Right renal cortex interstitium (tissue), 3 donors: Measurements from ENCODE around the gene RTF1. TPM values are rescaled to one million over a fixed set of nuclear protein-coding genes. Genes with fewer than 3 reads are reported as not detected.

Source experiments
- DNase-seq, 3 donors: peaks; one replicate each; pipeline ENCODE4 v3.0.0-alpha.2; 2013; ENCODE audit warnings: low read depth in 3 of 3, low spot score in 2 of 3
- polyA plus RNA-seq, 3 donors: library from polyadenylated mRNA; unstranded; fragments of 120-200 nt; gene quantifications; one replicate each; pipeline ENCODE4 v1.2.1, GENCODE V29; 2013; ENCODE audit not compliant: insufficient read length in 3 of 3

The RTF1 gene
- polyA plus RNA-seq, 3 donors = 67.2 to 70.0 (median 67.6) TPM

DNA sequence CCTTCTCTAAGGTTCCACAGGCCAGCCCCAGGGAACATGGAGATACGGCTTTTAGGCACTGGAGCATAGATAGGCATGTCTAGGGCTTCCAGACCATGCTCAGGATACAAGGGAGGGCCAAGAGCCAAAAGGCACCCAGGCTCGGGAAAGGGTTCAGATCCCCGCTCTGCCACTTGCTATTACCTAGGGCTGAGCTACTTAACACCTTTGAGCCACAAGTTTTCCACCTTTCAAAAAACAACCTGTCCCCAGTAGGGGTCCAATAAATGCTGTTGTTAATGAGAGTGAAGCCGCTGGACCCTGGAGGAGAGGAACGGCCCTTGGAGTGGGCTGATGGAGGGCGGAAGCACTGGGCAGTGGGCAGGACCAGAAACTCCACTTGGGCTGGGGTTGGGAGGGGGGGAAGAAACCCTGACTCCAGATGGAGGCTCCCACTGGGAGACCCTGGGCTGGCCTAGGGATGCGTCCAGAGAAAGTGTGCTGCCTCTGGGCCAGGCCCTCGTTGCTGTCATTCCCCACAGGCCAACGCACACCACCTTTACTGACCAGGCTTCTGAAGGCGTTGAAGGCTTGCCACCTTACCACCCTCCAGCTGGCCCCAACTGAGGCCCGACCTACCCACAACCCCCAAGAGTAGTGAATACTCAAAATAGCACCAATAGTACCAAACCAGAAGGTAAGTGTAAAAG, 68.2 kb downstream of the RTF1 start:
- no peak for DNase-seq

DNA sequence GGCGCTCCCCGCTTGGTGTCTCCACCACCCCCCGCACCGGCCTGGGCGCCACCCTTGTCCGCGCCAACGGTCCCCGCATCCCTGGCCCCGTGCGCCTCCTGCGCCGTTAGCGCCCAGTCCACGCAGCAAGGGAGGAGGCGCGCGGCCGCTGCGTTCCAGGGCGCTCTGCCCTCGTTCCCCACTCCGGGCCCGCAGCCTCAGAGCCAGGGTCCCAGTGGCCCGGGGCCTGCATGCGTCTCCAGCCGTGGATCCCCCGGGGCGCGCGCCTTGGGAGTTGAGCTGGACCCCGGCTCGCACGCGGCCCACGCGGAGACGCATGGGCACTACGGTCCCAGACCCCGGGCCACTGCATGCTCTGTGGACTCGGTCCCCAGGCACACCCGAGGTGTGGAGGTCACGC, 69.4 kb downstream of the RTF1 start:
- no peak for DNase-seq

DNA sequence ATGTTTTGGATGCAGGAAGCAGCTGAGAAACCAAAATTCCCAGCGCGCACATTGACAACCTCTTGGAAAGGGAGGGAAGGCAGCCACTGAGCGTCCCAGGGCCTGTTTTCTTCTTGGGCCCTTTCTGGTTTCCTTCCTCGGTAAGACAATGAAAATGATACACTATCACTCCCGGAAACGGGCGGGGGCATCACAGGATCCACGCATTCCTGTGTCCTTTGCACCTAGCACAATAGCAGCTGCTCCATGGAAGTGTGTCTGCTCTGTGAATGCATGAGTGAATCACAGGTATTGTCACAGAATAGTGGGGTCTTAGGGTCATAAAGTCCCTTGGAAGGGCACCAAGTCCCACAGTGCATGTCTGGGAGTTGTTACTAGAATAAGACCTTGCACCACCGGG, 70.5 kb downstream of the RTF1 start:
- no peak for DNase-seq

DNA sequence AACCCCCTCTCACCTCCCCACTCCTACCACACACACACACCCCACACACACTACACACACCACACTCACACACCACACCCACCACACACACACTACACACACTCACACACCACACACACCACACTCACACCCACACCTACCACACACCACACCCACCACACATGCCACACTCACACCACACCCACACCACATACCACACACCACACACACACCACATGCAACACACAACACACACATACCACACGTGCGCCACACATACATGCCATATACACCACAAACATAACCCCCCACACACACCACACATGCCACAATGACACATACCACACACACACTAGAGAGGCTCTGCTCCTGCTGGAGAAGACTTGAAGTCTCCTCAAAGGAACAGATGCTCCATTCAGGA, 70.9 kb downstream of the RTF1 start:
- DNase-seq = no peak

DNA sequence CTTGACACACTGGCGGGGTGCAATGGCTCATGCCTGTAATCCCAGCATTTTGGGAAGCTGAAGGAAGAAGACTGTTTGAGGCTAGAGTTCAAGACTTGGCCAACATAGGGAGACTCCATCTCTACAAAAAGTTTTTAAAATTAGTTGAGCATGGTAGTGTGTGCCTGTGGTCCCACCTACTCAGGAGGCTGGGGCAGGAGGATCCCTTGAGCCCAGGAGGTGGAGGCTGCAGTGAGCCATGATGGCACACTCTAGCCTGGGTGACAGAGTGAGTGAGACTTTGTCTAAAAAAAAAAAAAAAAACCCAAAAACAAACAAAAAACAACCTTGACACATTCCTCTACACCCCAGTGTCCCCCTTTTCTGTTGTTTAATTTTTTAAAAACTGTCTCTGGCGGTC, 72.7 kb downstream of the RTF1 start:
- no peak for DNase-seq

DNA sequence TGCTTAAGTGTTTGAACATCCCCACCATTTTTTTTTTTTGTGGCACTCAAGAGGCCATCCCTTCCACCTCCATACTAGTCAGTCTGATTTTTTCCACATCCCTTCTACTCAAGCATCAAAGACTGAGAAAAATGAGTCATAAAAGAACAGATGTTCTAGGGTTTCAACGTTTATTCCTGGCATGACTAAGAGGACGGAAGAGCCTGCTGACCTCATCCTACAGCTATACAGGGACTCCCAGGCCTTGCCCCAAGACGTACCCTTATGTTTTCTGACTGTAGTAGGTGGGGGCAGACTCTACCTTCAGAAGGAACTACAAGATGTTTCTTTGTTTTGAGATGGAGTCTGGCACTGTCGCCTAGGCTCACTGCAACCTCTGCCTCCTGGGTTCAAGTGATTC, 73.5 kb downstream of the RTF1 start:
- no peak for DNase-seq

DNA sequence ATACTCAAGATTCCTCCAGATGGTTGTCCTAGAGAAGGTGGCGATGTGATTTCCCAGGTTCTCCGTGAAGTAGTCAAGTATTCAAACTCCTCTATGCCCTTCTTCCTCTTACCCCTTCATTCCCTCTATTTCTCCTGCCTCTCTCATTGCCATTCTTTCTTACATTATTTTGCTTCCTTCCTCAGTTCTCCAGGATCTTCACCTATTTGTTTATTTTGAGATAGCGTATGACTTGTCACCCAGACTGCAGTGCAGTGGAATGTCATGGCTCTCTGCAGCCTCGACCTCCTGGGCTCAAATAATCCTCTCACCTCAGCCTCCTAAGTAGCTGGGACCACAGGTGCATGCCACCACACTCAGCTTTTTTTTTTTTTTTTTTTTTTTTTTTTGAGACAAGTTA, 75.0 kb downstream of the RTF1 start:
- no peak for DNase-seq

DNA sequence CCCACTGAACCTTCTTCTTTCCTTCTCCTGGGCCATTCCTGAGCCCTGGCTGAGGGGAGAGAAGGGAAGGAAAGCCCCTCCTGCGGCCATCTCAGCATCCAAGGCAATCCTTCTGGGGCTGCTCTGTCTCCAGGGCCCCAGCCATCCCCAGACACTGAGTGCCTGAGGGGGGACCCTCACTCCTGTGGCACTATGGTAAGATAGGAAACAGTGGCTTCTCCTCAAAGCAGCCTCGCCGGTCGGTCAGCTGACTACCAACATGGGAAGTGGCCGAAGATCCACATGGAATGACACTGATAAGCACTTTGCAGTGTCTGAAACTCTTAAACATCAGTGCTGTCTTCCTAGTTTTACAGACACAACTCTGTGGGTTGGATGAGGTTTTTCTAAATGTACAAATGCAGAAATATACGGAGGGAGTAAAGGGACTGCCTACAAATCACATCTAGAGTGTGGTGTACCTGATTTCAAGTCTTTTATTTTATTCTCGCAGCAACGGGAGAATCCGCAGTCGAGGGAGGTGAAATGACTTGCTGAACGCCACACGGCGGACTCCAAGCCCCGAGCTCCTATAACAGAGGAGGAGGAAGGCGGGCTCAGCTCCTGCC, 75.8 kb downstream of the RTF1 start:
- DNase-seq = no peak

DNA sequence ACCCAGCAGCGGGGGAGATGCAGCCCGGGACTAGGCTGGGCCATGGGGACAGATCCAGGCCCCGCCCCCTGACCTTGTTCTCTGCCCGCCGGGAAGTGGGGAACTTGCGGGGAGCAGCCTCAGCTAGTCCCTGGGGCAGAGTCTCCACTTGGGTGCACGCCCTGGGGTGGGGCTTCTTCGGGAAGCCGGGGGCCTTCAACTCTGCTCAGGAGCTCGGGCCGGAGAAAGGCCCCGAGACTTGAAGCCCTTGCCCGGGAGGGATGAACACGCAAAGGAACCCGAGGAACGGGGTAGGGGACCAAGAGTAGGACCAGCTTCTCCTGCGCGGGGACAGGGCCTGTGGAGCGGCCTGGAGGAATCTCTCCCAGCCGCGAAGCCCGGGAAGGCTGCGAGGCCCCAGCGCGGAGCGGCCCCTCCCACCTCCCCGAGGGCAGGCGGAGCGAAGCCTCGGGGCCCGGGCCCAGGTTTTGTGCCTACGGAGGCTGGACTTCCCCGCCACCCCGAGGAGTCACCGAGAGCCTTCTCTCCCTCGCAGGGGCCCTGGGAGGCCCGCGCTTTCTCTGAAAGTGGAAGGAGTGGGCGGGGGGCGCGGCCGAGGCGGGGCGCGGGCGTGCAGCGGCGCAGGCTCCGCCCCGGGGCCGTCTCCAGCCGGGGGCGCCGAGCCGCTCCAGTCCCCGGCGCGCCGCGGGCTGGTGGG, 76.5 kb downstream of the RTF1 start, which contains the start of gene ITPKA:
ITPKA (plus strand) TSS at position 670 of the 697 bp plus-strand sequence. CDS start 54 bp downstream, outside the sequence.
- DNase-seq = no peak

DNA sequence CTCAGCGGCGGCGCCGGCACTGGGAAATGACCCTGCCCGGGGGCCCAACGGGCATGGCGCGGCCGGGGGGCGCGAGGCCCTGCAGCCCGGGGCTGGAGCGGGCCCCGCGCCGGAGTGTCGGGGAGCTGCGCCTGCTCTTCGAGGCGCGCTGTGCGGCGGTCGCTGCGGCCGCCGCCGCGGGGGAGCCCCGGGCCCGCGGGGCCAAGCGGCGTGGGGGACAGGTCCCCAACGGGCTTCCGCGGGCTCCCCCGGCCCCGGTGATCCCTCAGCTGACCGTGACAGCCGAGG, 77.0 kb downstream of the RTF1 start:
- DNase-seq = no peak

DNA sequence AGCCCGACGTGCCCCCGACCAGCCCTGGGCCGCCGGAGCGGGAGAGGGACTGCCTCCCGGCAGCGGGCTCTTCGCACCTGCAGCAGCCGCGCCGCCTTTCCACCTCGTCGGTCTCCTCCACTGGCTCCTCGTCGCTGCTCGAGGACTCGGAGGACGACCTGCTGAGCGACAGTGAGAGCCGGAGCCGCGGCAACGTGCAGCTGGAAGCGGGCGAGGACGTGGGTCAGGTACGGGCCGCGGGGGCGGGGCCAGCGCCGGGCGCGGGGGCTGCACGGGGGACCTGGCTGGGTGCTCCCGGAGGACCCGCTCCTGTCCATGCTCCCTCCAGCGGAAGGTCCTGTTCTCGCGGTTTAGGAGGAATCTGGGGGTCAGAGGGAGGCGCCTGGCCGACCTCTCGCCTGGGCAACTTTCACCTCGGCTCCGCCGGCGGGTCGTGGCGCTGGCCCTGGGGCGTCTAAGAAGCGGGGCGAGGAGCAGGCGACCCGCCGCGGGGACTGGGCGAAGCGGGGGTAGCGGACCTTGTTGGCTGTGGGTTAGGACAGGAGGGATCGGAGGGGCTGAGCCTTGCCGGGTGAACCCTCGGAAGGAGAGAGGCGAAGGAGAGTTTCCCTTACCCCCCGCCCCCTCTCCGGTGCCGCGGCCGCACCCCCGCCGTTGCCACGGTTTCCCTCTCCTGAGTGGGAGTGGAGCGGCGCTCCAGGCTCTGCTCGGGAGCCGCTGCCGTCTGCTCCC, 77.5 kb downstream of the RTF1 start:
- DNase-seq = no peak

DNA sequence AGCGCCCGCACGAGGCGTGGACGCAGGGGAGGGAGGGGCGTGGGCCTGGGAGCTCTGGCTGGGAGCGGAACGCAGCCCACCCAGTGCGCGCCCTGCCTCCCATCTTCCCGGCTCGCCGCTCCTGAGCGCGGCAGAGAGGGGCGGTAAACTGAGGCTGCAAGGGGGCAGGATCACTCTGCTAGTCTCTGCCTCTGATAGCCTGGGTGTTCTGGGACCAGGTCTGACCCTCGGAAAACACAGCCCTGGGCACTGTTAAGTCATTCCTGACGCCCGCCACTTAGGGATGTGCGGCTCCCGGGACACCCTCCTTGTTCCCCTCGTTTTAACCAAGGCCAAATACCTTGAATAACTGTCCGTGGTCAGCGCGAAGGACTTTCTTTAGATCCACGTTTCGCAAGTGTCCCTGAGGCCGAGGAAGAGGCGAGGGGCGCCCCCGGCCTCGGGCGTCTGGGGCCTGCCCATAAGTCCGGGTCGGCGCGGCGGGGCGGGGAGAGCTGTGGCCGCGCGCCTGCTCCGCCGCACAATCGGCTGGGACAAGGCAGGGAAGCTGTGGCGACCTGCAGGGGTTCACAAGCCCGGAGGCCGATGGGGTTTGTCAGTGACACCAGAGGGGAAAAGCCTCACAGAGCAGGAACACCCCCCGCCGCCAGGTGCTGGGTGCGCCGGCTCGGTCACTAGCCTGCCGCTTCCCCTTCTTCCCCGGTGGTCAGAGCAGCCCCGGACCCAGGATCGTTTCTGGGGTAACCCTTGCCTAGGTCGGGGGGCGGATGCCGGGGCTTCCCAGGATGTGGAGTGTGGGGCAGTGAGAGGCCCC, 78.2 kb downstream of the RTF1 start:
- no peak for DNase-seq

DNA sequence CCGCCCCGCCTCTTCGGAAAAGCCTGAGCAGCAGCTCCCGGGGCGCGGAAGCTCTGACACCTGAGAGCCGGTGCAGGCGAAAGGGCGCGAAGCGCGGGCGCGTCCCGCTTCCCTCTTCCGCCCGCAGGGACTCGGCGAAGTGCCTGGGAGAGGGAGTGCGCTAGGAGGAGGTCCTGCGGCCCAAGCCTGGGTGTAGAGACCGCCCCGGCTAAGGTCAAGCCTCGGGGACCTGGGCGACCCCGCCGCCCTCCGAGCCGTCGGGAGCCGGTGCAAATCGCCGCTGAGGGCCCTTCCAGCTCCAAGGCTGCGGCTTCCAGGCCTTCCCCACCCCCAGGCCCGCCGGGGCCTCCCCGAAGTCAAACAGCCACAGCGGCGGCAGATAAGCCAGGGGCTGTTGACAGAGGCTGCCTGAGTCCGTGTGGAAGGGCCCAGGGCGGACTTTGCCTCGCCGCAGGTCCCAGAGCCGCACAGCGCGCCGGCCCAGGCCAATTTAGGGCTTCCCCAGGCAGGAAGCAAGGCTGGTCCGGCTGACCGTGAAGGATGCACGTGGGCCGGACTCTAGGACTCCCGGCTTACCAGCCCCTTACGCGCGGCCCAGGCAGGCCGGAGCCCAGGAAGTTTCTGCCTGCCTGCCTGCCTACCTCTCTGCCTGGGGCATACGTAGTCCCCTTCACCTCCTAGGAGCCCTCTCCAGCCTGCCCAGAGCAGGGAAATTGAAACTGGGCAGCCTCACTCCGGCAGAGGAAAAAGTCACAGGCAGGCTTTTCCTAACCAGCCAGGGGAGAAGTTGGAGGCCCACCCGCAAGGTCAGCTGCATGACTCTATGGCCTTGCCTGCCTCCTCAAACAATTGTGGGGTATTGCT, 79.1 kb downstream of the RTF1 start:
- no peak for DNase-seq

DNA sequence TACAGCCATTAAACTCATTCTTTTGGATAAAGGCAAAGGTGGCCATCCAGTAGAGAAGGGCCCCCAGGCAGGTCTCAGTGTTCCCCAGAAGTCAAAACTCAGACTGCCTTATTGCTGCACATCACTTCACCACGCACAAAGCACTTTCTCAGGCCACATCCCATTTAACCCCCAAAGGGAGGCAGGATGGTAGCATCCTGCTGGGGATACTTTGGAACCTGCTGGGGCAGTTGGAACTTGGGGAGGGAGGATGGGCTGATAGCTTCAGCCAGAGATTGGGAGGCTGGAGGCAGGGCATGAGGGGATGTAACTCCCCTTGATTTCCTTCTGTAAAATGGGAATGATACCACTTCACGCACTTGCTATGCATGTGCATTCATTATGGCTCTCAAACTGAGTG, 81.8 kb downstream of the RTF1 start:
- no peak for DNase-seq

DNA sequence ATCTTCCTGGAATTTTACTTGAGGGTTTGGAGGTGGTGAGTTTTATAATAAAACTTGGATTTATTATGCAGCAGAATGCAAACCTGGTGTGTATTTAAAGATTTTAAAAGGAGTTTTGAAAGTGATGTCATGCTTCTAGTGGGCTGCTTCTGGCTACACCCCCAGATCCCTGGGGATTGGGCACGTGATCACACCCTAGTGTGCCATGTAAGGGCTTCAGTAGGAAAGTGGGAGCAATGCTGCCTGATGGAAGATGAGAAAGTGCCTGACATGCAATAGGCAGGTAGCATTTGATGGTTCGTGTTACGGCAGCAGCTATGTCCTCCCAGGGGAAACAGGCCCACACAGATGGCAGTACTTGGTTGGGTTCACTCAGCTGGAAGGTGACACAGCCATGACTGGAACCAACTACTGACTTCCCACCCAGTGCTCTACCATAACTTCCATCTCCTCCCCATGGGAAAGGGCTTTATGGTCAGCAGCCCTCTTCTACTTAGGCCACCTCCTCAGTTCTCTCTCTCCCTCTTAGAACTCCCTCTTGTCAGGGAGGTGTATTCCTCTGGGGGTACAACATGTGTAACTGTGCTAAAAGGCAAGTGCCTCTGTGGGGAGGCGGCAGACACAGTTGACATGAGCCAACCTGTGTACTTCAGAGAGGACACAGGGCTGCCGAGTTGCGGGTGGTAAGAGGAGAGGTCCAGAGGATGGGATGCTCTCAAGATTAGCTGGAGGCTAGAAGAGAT, 82.4 kb downstream of the RTF1 start:
- no peak for DNase-seq

DNA sequence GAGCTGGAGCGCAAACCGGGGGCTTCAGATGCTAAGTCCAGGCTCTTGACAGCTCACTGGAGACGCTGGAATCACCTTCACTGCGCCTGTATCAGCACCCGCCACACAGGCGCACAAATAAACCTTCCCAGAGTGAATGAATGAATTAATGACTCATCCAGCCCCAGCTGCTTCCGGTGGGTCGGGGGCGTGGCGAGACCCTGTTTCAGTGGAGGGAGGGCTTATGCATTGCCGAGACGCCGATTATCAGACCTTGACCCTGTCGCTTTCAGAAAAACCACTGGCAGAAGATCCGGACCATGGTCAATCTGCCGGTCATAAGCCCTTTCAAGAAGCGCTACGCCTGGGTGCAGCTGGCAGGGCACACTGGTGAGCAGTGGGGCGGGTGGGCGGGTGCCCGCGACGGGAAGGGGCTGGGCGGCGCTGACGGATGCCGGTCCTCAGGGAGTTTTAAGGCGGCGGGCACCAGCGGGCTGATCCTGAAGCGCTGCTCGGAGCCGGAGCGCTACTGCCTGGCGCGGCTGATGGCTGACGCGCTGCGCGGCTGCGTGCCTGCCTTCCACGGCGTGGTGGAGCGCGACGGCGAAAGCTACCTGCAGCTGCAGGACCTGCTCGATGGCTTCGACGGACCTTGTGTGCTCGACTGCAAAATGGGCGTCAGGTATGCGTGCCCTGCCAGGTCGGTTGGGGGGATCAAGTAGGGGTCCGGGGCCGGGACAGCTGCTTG, 84.5 kb downstream of the RTF1 start:
- no peak for DNase-seq

DNA sequence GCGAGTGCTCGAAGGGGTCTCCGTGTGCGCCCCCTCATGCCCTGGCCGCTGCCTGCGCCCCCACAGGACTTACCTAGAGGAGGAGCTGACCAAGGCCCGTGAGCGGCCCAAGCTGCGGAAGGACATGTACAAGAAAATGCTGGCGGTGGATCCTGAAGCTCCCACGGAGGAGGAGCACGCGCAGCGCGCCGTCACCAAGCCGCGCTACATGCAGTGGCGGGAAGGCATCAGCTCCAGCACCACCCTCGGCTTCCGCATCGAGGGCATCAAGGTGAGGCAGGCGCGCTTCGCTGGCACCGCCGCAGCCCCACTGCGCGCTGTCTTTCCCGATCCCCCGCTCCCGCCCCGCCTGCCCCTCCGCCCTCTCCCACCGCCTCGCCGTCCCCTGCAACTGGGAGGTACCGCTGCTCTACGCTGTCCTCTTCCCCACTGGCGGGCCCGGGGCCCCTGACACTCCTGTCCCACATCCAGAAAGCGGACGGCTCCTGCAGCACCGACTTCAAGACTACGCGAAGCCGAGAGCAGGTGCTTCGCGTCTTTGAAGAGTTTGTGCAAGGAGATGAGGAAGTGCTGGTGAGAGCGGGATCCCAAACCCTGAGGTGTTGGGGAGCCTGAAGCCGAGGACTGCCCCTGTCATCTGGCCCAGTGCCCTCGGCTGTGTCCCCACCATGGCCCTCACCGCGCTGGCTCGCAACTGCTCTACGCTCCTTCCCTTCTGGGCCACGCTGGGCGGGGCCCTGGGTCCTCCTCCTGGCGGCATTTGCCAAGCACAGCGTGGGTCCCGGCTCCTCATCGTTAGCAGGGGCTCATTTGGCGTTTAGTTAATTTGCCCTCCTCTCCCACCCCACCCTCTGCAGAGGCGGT, 85.3 kb downstream of the RTF1 start:
- DNase-seq = no peak
